Stimulated activated CD4-positive, alpha-beta T cell treated with anti-CD3 and anti-CD28 coated beads, Interleukin-15, amount 100 ng/mL, for 48 hours (primary cell): ENCODE results near the gene TRIM34.
"Not testable (repeated sequence)": the region's sequence is repeated elsewhere in the genome, so short reads cannot be mapped to it uniquely, and the experiment has no call there.

ENCODE experiments used
- DNase-seq, 2 donors: peaks; one replicate each; pipeline ENCODE4 v3.0.0-alpha.2; 2020; ENCODE audit warnings: low read depth in 2 of 2

The TRIM34 gene

GRCh38 chr11:5684646-5685362 is 60.0 kb downstream of the TRIM34 start, which contains the start of gene TRIM5:
Gene TRIM5, minus strand, starts transcription at chr11:5685074. Its CDS starts 4,897 bp downstream, at chr11:5680177.
- peak; percentile 63 to 76 for DNase-seq

- no peak for DNase-seq
Observed at GRCh38 chr11:5686426-5686825, 61.6 kb downstream of the TRIM34 start.

- no peak for DNase-seq
Observed at GRCh38 chr11:5688482-5688881, 63.7 kb downstream of the TRIM34 start.

- DNase-seq, result peak; percentile 14 to 32
Observed at GRCh38 chr11:5689551-5689983, 64.8 kb downstream of the TRIM34 start, which contains the start of gene TRIM22. Gene TRIM22, plus strand, starts transcription at chr11:5689790. Its CDS starts 6,443 bp downstream, at chr11:5696233.

- no peak for DNase-seq
Observed at GRCh38 chr11:5690216-5690615, 65.4 kb downstream of the TRIM34 start.

- no peak for DNase-seq
Observed at GRCh38 chr11:5690736-5691135, 65.9 kb downstream of the TRIM34 start.

- DNase-seq, result not testable (repeated sequence)
Observed at GRCh38 chr11:5691238-5691963, 66.6 kb downstream of the TRIM34 start.

GRCh38 chr11:5691964-5692361 is 67.2 kb downstream of the TRIM34 start:
- DNase-seq, result no peak
